Neural progenitor cell (in vitro differentiated cells): ENCODE results near the gene CYLD. TPM values are rescaled to one million over a fixed set of nuclear protein-coding genes. Genes with fewer than 3 reads are reported as not detected.

Experiments
- DNase-seq: peaks from one replicate; pipeline ENCODE4 v3.0.0-alpha.2; 2016; ENCODE audit warnings: low spot score
- H2AFZ ChIP-seq: fragments of 200-600 bp; sonication (generic); replicated peaks from 2 replicates; pipeline ENCODE4 v1.6.1; 2016; ENCODE audit warnings: antibody characterized with exemption
- H3F3A ChIP-seq: fragments of 200-600 bp; sonication (generic); 2 replicates; pipeline ENCODE4 v1.6.1; 2016; ENCODE audit warnings: antibody characterized with exemption, low read depth
- H3K27ac ChIP-seq: fragments of 200-600 bp; sonication (generic); 2 replicates; pipeline ENCODE4 v1.5.1; 2016; ENCODE audit warnings: mild to moderate bottlenecking
- H3K27me3 ChIP-seq: fragments of 200-600 bp; sonication (generic); 2 replicates; pipeline ENCODE4 v1.6.1; 2016; ENCODE audit warnings: mild to moderate bottlenecking, moderate library complexity
- H3K36me3 ChIP-seq: fragments of 200-600 bp; sonication (generic); 2 replicates; pipeline ENCODE4 v1.5.1; 2016
- H3K4me1 ChIP-seq: fragments of 200-600 bp; sonication (generic); 2 replicates; pipeline ENCODE4 v1.6.1; 2016; ENCODE audit warnings: mixed run types
- H3K4me2 ChIP-seq: fragments of 200-600 bp; sonication (generic); 2 replicates; pipeline ENCODE4 v1.6.1; 2016
- H3K4me3 ChIP-seq: fragments of 200-600 bp; sonication (generic); 2 replicates; pipeline ENCODE4 v1.5.1; 2016
- H3K79me2 ChIP-seq: fragments of 200-600 bp; sonication (generic); 2 replicates; pipeline ENCODE4 v1.6.1; 2016; ENCODE audit warnings: low read depth
- H3K9ac ChIP-seq: fragments of 200-600 bp; sonication (generic); 2 replicates; pipeline ENCODE4 v1.6.1; 2016
- H3K9me3 ChIP-seq: fragments of 200-600 bp; sonication (generic); 2 replicates; pipeline ENCODE4 v1.5.1; 2016; ENCODE audit warnings: low read depth
- H4K20me1 ChIP-seq: fragments of 200-600 bp; sonication (generic); 2 replicates; pipeline ENCODE4 v1.6.1; 2016; ENCODE audit warnings: low read depth
- H3K27ac Mint-ChIP-seq: 3 replicates; pipeline ENCODE4 v1.8.0; 2021; ENCODE audit warnings: mixed read lengths
- H3K27me3 Mint-ChIP-seq: 2 replicates; pipeline ENCODE4 v1.8.0; 2022; ENCODE audit warnings: low read depth, mild to moderate bottlenecking, inconsistent platforms, moderate library complexity, mixed read lengths; ENCODE audit not compliant: insufficient read depth
- H3K36me3 Mint-ChIP-seq: 3 replicates; pipeline ENCODE4 v1.8.0; 2021; ENCODE audit warnings: mixed read lengths
- H3K4me1 Mint-ChIP-seq: 3 replicates; pipeline ENCODE4 v1.8.0; 2021; ENCODE audit warnings: mixed read lengths
- H3K4me3 Mint-ChIP-seq: 3 replicates; pipeline ENCODE4 v1.8.0; 2021; ENCODE audit warnings: mild to moderate bottlenecking, moderate library complexity, mixed read lengths
- H3K9me3 Mint-ChIP-seq: 3 replicates; pipeline ENCODE4 v1.8.0; 2020; ENCODE audit warnings: mixed read lengths
- EZH2 ChIP-seq: fragments of 200-600 bp; sonication (generic); IDR thresholded peaks from 2 replicates; pipeline ENCODE4 v1.6.1; 2017; ENCODE audit warnings: antibody characterized with exemption, mild to moderate bottlenecking, moderate library complexity
- EZH2phosphoT487 ChIP-seq: fragments of 200-600 bp; sonication (generic); IDR thresholded peaks from 2 replicates; pipeline ENCODE4 v1.6.1; 2017; ENCODE audit warnings: antibody characterized with exemption
- total RNA-seq: library from RNA; depleted of rRNA; stranded (reverse); fragments of >200 nt; gene quantifications from 2 replicates; pipeline ENCODE4 v1.2.3, GENCODE V29; 2015; ENCODE audit warnings: low replicate concordance
- TF ChIP-seq, protein P1 (sequence below): fragments of 200-600 bp; sonication (generic); IDR thresholded peaks from 2 replicates; pipeline ENCODE4 v1.5.1; 2017; ENCODE audit warnings: antibody characterized with exemption, mild to moderate bottlenecking

Gene CYLD
- total RNA-seq, 1 donor from 2014 or later = 22.0 TPM

DNA sequence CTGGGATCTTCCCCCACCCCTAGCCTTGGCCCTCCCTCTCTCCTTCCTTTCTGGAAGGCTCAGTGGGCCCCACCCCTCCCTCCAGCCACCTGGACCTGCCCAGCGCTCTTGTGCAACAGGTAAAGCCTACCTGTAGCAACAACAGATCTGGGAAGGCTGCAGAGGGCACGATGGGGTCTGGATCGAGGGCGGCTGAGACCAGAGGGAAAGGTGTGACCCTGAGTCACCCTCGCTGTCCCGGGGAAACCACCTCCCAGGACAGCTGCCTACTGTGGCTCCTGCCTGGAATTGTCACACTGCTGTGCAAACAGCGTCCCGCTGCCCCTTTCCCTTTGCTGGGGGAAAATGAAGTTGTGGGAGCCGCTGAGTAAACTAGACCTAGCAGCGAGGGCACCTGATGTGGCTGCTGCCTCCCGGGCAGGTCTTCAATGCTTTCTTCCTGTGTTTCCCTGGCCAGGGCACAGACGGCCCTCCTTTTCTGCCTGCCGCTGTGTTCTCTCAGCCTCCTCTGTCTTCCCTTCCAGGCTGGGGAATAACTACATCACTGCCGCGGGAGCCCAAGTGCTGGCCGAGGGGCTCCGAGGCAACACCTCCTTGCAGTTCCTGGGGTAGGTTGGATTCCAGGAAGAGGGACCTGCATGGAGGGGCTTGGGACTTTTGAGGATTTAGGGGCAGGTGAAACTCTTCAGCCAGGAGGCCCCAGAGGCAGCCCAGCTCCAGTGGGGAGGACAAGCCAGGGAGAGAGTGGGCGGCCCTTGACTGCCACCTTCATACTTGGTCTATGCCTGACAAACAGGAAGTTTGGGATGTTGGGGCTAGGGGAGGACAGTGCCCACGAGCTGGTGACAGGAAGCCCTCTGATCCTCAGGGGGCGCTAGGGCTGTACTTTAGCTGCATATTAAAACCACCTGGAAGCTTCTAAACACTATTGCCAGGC is 22.2 kb upstream of the CYLD start:
- TF ChIP-seq, protein P1, sequence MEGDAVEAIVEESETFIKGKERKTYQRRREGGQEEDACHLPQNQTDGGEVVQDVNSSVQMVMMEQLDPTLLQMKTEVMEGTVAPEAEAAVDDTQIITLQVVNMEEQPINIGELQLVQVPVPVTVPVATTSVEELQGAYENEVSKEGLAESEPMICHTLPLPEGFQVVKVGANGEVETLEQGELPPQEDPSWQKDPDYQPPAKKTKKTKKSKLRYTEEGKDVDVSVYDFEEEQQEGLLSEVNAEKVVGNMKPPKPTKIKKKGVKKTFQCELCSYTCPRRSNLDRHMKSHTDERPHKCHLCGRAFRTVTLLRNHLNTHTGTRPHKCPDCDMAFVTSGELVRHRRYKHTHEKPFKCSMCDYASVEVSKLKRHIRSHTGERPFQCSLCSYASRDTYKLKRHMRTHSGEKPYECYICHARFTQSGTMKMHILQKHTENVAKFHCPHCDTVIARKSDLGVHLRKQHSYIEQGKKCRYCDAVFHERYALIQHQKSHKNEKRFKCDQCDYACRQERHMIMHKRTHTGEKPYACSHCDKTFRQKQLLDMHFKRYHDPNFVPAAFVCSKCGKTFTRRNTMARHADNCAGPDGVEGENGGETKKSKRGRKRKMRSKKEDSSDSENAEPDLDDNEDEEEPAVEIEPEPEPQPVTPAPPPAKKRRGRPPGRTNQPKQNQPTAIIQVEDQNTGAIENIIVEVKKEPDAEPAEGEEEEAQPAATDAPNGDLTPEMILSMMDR = peak; percentile 35
- no peak for TF ChIP-seq EZH2
- no peak for TF ChIP-seq EZH2phosphoT487
- H2AFZ ChIP-seq = no peak overlapping the region
- H3K4me3 Mint-ChIP-seq = no peak overlapping the region

DNA sequence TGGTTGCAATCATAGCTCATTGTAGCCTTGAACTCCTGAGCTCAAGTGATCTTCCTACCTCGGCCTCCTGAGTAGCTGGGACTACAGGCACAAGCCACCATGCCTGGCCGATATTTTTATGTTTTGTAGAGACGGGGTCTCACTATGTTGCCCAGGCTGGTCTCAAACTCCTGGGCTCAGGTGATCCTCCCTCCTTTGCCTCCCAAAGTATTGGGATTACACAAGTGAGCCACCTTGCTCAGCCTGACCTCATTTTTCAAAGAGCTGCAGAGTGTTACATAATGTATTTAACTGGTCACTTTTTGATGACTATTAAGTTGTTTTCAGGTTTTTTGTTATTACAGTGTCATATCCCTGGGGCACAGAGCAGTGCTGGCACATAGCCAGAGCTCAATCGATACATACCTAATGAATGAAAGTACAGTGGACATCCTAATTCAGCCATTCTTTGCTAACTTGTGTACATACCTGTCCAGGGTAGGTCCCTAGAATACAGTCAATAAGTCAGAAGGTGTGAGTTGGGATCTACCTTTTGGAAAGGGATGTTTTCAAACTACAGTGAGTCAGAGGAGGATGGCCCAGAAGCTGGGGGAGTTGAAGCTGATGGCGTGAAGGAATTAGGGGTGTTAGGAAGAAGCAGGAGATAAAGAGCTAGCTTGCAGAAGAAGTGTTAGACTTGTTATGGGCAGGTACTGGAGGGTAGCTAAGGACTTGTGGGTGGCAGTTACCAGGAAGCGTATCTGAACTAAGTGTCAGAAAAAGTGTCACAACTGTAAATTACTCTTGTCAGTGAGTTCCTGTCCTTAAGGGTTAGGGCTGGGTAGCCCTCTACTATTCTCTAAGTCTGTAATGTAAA is 20.1 kb upstream of the CYLD start:
- no peaks in the 10 kb centered on the region for H3K4me1 ChIP-seq
- no peaks in the 10 kb centered on the region for H3K27me3 ChIP-seq
- Mint-ChIP-seq H3K9me3 (peaks cover 6% of the 10 kb centered on the region), H3K27ac (no peak overlapping the region), H3K27me3 (peaks cover 6% of the 10 kb centered on the region), H3K36me3 (no peaks in the 10 kb centered on the region), H3K4me3 (no peak overlapping the region), H3K4me1 (peaks cover 11% of the 10 kb centered on the region)
- no peak overlapping the region for H3K4me2 ChIP-seq
- H3K27ac ChIP-seq = no peak overlapping the region
- no peaks in the 10 kb centered on the region for H3K79me2 ChIP-seq
- H3K9me3 ChIP-seq = no peaks in the 10 kb centered on the region
- TF ChIP-seq EZH2 (no peak), EZH2phosphoT487 (no peak)
- TF ChIP-seq, protein P1 = no peak
- H2AFZ ChIP-seq = no peak overlapping the region
- no peaks in the 10 kb centered on the region for H3K36me3 ChIP-seq
- H4K20me1 ChIP-seq = no peaks in the 10 kb centered on the region
- DNase-seq = no peak
- no peaks in the 10 kb centered on the region for H3F3A ChIP-seq
- H3K4me3 ChIP-seq = no peak overlapping the region
- no peak overlapping the region for H3K9ac ChIP-seq

More for the DNA sequence above, 22.2 kb upstream of the CYLD start:
- Histone ChIP-seq H3K4me2 (no peak overlapping the region), H4K20me1 (no peaks in the 10 kb centered on the region), H3K4me1 (no peaks in the 10 kb centered on the region), H3K9me3 (no peaks in the 10 kb centered on the region), H3K9ac (no peak overlapping the region), H3F3A (no peaks in the 10 kb centered on the region), H3K27me3 (no peaks in the 10 kb centered on the region), H3K4me3 (no peak overlapping the region), H3K27ac (no peak overlapping the region), H3K36me3 (no peaks in the 10 kb centered on the region), H3K79me2 (no peaks in the 10 kb centered on the region)
- H3K4me1 Mint-ChIP-seq = peaks cover 21% of the 10 kb centered on the region
- H3K36me3 Mint-ChIP-seq = no peaks in the 10 kb centered on the region
- H3K27ac Mint-ChIP-seq = no peak overlapping the region
- DNase-seq = no peak
- H3K27me3 Mint-ChIP-seq = peaks cover 6% of the 10 kb centered on the region
- H3K9me3 Mint-ChIP-seq = peaks cover 3% of the 10 kb centered on the region

DNA sequence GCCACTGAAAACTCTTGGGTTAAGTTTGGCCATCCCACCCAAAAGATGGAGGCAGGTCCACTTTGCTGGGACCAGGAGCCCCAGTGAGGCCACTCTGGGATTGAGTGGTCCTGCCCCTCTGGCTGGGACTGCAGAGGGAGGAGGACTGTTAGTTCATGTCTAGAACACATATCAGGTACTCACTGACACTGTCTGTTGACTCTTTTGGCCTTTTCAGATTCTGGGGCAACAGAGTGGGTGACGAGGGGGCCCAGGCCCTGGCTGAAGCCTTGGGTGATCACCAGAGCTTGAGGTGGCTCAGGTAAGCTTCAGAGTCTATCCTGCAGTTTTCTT is 19.5 kb upstream of the CYLD start:
- no peaks in the 10 kb centered on the region for H3K79me2 ChIP-seq
- H3K9ac ChIP-seq = no peak overlapping the region
- TF ChIP-seq, protein P1 = no peak
- TF ChIP-seq EZH2phosphoT487 (no peak), EZH2 (no peak)
- H3K36me3 ChIP-seq = no peaks in the 10 kb centered on the region
- Mint-ChIP-seq H3K4me3 (no peak overlapping the region), H3K4me1 (peaks cover 5% of the 10 kb centered on the region), H3K27me3 (peaks cover 6% of the 10 kb centered on the region), H3K9me3 (peaks cover 6% of the 10 kb centered on the region), H3K36me3 (no peaks in the 10 kb centered on the region), H3K27ac (no peak overlapping the region)
- DNase-seq = no peak
- H3F3A ChIP-seq = no peaks in the 10 kb centered on the region
- no peaks in the 10 kb centered on the region for H3K27me3 ChIP-seq
- no peak overlapping the region for H3K27ac ChIP-seq
- no peaks in the 10 kb centered on the region for H3K4me1 ChIP-seq
- no peak overlapping the region for H3K4me2 ChIP-seq
- no peaks in the 10 kb centered on the region for H3K9me3 ChIP-seq
- H3K4me3 ChIP-seq = no peak overlapping the region
- no peaks in the 10 kb centered on the region for H4K20me1 ChIP-seq
- H2AFZ ChIP-seq = no peak overlapping the region
